Fibroblast of mammary gland (primary cell): ENCODE data around the gene ZPR1.

Experiments used
- DNase-seq: peaks from one replicate; pipeline ENCODE4 v3.0.0-alpha.2; 2010; ENCODE audit warnings: low read depth
- H3K4me3 ChIP-seq: 2 replicates; pipeline ENCODE4 v1.5.1; 2011; ENCODE audit warnings: low read depth, mild to moderate bottlenecking, low read length, moderate library complexity; ENCODE audit not compliant: control insufficient read depth
- TF ChIP-seq, protein P1 (sequence below): conservative IDR thresholded peaks from 2 replicates; pipeline ENCODE4 v1.5.1; 2011; ENCODE audit warnings: low read depth, low read length, inconsistent platforms; ENCODE audit not compliant: control insufficient read depth, insufficient read depth

Gene ZPR1

DNA sequence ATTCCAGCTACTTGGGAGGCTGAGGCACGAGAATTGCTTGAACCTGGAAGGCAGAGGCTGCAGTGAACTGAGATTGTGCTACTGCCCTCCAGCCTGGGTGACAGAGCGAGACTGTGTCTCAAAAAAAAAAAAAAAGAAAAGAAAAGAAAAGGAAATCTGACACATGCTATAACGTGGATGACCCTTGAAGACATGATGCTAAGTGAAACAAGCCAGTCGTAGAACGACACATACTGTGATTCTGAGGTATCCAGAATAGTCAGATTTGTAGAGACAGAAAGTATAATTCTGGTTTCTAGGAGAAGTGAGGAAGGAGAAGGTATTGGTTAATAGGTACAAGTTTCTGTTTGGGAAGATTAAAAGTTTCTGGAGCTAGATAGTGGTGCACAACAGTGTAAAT is 10.5 kb upstream of the ZPR1 start:
- DNase-seq, result no peak
- TF ChIP-seq, protein P1, sequence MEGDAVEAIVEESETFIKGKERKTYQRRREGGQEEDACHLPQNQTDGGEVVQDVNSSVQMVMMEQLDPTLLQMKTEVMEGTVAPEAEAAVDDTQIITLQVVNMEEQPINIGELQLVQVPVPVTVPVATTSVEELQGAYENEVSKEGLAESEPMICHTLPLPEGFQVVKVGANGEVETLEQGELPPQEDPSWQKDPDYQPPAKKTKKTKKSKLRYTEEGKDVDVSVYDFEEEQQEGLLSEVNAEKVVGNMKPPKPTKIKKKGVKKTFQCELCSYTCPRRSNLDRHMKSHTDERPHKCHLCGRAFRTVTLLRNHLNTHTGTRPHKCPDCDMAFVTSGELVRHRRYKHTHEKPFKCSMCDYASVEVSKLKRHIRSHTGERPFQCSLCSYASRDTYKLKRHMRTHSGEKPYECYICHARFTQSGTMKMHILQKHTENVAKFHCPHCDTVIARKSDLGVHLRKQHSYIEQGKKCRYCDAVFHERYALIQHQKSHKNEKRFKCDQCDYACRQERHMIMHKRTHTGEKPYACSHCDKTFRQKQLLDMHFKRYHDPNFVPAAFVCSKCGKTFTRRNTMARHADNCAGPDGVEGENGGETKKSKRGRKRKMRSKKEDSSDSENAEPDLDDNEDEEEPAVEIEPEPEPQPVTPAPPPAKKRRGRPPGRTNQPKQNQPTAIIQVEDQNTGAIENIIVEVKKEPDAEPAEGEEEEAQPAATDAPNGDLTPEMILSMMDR, result no peak
- no peak overlapping the region for H3K4me3 ChIP-seq

DNA sequence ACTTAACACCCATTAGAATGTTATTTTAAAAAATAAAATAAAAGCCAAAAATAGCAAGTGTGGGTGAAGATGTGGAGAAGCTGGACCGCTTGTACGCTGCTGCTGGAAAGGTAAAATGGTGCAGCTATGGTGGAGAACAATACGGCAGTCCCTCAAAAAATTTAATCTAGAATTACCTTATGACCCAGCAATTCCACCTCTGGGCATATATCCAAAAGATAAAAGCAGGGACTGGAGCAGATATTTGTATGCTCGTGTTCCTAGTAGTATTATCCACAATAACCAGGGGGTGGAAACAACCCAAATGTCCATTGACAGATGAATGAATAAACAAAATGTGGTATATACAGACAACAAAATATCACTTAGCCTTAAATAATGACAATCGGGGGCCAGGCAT is 10.0 kb upstream of the ZPR1 start:
- TF ChIP-seq, protein P1, result no peak

DNA sequence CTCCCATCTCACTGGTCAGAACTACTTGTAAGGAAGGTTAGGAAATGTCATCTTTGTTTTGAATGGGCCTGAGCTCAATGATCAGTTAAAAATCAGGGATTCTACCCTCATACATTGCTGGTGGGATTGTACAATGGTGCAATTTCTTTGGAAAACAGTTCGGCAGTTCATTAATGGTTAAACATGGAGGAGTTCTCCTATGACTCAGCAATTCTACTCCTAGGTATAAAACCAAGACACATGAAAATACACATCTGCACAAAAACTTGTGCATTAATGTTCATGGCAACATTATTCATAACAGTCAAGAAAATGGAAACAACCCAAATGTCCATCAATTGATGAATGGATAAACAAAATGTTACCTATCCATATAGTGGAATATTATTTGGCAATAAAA is 8.7 kb upstream of the ZPR1 start:
- TF ChIP-seq, protein P1, result no peak
- DNase-seq, result no peak
- no peak overlapping the region for H3K4me3 ChIP-seq

More for the DNA sequence above, 10.0 kb upstream of the ZPR1 start:
- DNase-seq, result no peak
- H3K4me3 ChIP-seq, result no peak overlapping the region

DNA sequence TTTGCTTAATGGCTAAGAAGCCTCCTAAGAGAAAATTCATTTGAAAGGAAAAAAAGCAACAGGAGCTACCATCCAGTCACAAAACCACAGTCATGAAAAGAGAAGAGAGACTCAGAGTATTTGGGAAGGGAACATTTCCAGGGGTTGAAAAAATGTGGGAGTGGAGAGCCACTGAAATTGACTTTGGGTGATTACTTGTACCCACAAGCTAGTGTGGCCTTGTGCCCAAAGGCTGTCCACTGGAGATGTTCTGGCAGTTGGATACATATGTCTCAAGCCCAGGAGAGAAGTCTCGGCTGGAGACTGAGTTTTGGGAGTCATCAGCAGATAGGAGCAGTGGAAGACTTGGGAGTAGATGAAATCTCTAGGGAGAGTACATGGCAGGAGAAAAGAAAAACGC is 7.0 kb upstream of the ZPR1 start:
- H3K4me3 ChIP-seq, result no peak overlapping the region
- TF ChIP-seq, protein P1, result no peak
- DNase-seq, result no peak

DNA sequence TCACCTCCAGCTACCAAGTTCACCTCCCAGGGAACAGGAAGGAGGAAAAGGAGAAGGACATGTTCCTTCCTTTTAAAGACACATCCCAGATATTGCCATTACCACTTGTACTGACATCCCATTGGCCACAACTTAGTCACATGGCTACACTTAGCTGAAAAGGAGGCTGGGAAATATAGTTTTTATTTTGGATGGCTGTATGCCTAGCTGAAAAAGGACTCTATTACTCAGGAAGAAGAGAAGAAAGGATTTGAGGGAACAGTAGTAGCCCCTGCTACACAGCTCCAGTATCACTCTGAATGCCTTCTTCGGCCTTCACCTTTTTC is 5.9 kb upstream of the ZPR1 start:
- TF ChIP-seq, protein P1, result no peak
- no peak overlapping the region for H3K4me3 ChIP-seq
- DNase-seq, result peak; percentile 33

DNA sequence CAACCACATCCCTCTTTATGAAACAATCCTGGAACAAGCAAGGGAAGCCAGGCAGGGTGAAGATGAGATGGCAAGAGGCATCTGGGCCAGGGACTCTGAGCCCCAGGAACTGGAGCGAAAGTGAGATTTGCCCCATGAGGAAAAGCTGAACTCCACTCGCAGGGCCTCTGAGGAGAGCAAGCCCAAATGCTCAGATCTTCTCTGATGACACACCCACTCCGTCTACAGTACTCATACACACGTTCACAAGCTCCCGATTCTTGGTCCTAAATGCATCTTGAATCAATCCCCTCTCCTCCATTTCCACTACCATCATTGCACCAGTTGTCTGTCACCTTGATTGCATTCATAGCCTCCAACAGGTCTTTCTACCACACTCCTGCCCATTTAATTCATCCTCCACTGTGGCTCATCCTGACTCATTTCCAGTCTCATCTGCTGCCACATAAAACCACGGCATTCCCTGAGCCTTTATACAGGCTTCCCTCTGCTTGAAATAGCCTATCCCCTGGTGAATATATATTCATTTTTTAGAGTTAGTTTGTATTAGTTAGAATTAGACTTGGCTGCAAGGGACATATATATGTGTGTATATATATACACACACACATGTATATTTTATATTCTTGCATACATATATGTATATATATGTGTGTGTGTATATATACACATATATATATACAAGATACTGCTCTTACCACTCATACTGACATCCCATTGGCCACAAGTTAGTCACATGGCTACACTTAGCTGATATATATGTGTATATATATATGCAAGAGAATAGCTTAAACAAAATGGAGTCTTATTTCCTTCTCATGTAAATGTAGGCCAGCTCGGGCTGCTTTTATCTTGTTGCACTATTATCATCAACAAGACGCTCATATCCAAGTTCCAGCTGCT is 5.3 kb upstream of the ZPR1 start:
- TF ChIP-seq, protein P1, result no peak
- DNase-seq, result peak; percentile 81

More for the DNA sequence above, 5.3 kb upstream of the ZPR1 start:
- no peak overlapping the region for H3K4me3 ChIP-seq
